A549 treated with AZD2906 at 1 μM for 4 hours (cell line): ENCODE results near the gene TAAR5. TPM values are rescaled to one million over a fixed set of nuclear protein-coding genes. Genes with fewer than 3 reads are reported as not detected.

Experiments used
- total RNA-seq: library from RNA; stranded (reverse); fragments of 200-300 nt; extraction: Qiagen RNA extraction; gene quantifications from 5 replicates; pipeline ENCODE4 v1.2.3, GENCODE V29; 2022

The TAAR5 gene, protein sequence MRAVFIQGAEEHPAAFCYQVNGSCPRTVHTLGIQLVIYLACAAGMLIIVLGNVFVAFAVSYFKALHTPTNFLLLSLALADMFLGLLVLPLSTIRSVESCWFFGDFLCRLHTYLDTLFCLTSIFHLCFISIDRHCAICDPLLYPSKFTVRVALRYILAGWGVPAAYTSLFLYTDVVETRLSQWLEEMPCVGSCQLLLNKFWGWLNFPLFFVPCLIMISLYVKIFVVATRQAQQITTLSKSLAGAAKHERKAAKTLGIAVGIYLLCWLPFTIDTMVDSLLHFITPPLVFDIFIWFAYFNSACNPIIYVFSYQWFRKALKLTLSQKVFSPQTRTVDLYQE
- total RNA-seq = not detected in 5 replicates

DNA sequence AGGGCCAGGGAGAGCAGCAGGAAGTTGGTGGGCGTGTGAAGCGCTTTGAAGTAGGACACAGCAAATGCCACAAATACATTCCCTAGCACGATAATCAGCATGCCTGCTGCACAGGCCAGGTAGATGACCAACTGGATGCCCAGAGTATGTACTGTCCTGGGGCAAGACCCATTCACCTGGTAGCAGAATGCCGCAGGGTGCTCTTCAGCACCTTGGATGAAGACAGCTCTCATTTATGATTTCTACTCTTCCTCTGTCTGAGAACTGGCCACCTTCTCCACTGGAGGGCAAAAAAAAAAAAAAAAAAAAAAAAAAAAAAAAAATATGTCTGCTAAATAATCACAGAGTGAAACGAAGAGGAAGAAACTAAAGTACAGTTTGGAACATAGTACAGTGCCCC, at the start of gene TAAR5:
Gene TAAR5, minus strand, starts transcription at position 288 of the 400 bp plus-strand sequence. Its CDS starts 55 bp downstream, at position 233.

GRCh38 chr6:132624175-132624574, 34.6 kb upstream of the TAAR5 start, which contains the start of gene TAAR2:
TAAR2 (minus strand) TSS chr6:132624275; CDS start chr6:132624275, 0 bp downstream.

GRCh38 chr6:132570221-132570777, 19.2 kb downstream of the TAAR5 start, which contains the start of gene TAAR6:
TAAR6 (plus strand) TSS chr6:132570322; CDS start chr6:132570322, 0 bp downstream.

DNA sequence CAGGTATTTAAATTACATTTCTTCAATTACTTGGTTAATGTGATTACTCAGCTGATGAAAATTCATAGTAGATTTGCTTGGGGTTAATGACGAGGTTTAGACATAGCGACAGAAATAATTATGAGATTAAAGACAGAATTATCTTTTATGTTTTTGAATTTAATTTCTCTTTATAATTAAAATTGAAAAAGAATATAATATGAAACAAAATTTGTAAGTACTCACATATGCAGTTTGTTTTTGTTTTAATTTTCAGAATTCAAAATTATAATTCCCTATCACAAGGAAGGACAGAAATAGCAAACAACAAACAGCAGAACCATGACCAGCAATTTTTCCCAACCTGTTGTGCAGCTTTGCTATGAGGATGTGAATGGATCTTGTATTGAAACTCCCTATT, 37.2 kb downstream of the TAAR5 start, which contains the start of gene TAAR8:
Gene TAAR8, plus strand, starts transcription at position 301 of the 400 bp plus-strand sequence. Its CDS starts 21 bp downstream, at position 322.

Other genes starting within 250 kb of the TAAR5 start
- gene MOXD1, start 188.3 kb downstream of the TAAR5 start, total RNA-seq = 1.3 to 1.7 TPM (median 1.5 TPM) in 5 replicates
- 19.9 to 28.5 TPM (median 22.7 TPM) in 5 replicates for gene STX7, start 76.6 kb downstream of the TAAR5 start, total RNA-seq
- not detected in 5 replicates for gene TAAR9, start 51.5 kb downstream of the TAAR5 start, total RNA-seq
- not detected in 5 replicates for gene TAAR8, start 37.1 kb downstream of the TAAR5 start, total RNA-seq
- gene TAAR6, start 19.4 kb downstream of the TAAR5 start, total RNA-seq = not detected in 5 replicates
- not detected in 5 replicates for gene TAAR2, start 34.5 kb upstream of the TAAR5 start, total RNA-seq
- gene TAAR1, start 69.4 kb upstream of the TAAR5 start, total RNA-seq = not detected in 5 replicates
- 0.02 to 0.08 TPM (median 0.07 TPM) in 5 replicates for gene VNN1, start 124.3 kb upstream of the TAAR5 start, total RNA-seq
- not detected in 5 replicates for gene VNN2, start 168.2 kb upstream of the TAAR5 start, total RNA-seq
- 4.0 to 4.7 TPM (median 4.3 TPM) in 5 replicates for gene SLC18B1, start 208.9 kb upstream of the TAAR5 start, total RNA-seq
- 1,746 to 2,011 TPM (median 1,905 TPM) in 5 replicates for gene RPS12, start 224.8 kb upstream of the TAAR5 start, total RNA-seq